ENCODE data around the gene NAT8.
"Not testable (repeated sequence)": the region's sequence is repeated elsewhere in the genome, so short reads cannot be mapped to it uniquely, and the experiment has no call there.

GRCh38 chr2:73679951-73680571, 37.8 kb upstream of the NAT8 start:
- peak; percentile 69 for TF ChIP-seq CTCF (conservative IDR thresholded peaks at IDR 0.05; ENCODE audit: low read depth, low read length)
- TF ChIP-seq EZH2 (IDR thresholded peaks at IDR 0.05; ENCODE audit: borderline replicate concordance, low read depth, low read length, poor library complexity, severe bottlenecking) = not testable (repeated sequence)
